GM19240 (cell line): ENCODE data around the gene PPP1R37.

Experiments used
- DNase-seq: peaks from one replicate; pipeline ENCODE4 v3.0.0; 2011; ENCODE audit warnings: low spot score; ENCODE audit not compliant: insufficient read length

PPP1R37 gene

DNA sequence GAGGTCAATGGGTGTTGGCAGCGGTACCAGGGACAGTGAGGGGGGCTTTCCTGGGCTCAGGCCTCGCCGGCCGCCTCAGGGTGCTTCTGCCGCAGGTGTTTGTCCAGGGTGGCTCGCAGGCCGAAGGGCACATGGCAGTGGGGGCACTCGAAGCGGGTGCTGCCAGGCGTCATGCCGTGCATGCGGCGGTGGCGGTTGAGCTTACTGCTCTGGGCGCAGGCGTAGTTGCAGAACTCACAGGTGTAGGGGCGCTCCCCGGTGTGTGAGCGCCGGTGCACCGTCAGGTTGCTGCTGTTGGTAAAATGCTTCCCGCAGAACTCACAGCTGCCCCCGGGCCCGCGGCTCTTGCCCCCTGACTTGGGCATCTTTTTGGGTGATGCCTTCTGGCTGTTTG, 21.4 kb upstream of the PPP1R37 start:
- no peak for DNase-seq

DNA sequence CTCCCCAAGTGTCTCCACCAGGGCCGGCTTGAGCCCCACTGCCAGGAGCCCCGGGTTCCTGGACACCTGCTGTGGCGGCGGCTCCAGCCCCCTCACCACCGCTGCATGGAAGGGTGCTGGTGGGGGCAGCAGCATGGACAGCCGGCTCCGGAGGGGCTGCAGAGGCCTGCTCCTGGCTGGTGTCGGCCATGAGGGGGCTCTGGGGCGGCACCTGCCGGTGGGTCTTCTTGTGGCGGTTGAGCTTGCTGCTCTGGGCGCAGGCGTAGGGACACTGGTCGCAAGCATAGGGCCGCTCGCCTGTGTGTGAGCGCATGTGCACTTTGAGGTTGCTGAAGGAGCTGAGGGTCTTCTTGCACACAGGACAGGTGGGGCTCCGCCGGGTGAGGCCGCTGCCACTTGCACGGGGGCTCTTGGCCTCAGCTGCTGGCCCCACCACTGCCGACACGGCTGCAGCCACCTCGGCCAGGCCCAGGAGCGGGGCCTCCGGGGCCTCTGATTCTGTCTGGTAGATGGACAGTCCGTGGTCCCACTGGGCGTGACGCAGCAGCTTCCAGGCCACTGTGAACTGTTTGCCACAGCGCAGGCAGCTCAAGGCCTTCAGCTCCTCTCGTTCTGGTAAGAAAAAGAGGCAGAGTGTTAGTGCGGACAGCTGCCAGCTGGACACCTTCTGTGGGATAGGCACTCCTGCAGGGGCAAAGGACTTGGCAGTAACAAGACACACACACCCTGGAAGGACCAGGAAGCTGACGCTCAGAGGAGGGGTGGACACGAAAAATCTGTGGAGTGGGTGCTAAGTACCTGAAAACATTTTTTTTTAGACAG, 20.8 kb upstream of the PPP1R37 start:
- DNase-seq: no peak

DNA sequence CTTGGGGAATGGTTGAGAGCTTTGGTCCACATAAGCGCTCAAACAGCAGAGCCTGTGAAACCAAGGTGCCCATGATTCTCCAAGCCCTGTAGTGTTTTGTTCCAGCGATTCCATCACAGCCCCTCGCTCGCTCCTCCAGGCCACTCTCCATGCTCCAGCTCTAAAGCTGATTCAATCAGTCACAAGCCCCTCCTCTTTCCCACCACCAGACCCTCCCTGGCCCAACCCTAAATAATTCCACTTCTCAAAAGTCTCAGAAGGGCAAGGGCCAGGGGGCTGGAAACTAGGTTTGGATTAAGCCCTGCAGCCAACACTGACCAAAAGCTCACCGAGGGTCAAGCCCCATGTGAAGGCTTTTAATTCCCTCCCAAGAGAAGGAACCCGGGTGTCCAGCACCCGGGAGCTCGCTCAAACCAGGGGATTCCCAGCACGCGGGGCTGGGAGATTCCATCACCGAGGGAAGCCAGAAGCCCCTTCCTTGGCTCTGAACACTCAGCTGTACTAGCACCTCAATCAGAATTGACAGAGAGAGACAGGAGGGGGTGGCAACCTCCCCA, 18.2 kb upstream of the PPP1R37 start:
- DNase-seq: no peak

DNA sequence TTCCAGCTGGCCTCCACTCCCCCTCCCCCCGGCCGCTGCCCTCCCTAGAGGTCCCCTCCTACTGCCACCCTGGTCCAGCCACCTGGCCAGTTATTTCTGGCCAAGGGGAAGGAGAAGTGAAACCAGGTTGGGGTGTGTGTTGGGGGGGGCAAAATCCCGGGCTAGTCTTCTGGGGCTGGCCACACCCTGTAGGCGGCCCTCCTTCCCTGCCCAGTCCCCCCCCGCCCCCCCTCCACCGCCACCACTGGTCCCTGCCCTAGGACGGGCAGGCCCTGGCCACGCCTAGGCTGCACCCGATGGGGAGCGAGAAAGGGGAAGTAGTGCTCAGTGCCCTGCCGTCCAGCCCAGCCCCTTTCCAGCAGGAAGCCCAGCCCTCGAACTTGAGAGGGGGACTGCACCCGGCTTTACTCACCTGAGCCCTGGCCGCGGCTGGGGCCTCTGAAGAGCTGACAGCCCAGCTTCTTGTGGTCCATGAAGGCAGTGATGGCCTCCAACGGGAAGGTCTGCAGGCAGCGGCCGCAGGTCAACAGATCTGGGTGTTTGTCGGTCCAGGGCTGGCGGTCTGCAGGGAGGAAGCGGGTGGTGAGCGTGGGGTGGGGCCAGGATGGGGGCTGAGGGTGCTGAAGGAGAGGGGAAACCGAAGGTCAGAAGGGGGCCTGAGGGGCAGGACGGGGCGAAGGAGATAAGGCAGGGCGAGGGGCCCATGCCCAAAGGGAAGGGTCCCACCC, 17.5 kb upstream of the PPP1R37 start:
- peak; percentile 93 for DNase-seq

DNA sequence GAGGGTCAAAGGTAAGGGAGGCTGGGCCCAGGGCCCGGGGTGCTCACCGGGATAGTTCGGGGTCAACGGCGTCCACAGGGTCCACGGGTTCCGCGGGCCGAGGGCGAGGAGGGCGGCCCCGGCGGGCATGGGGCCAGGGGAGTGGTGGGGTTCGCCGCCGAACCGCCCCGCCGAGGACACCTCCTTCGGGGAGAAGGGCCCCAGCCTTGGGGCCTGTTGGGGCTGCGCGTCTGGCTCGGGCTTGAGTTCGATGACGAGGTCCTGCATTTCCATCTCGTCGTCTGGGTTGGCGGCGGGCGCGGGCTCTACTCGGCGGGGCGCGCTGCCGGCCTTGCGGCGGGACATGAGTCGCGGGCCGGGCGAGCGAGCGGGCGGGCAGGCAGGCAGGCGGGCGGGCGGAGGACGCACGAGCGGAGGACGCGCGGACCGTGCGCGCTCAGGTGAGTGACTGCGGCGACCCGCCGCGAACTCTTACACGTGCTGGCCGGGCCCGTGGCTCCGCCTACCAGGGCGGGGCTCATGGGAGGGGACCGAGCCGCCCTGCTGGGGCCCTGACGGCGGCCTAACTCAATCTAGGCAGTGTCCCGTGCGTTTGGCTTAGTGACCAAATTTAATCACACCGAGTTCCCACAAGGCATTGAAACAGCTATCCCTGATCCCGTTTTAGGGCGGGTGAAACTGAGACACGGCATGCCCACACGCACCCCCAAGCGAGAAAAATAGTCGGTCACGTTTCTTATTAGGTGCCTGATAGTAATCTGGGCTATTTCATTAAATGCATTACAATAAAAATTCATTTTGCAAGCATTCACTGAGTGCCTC, 16.7 kb upstream of the PPP1R37 start, which contains the start of gene ZNF296:
Gene ZNF296 (minus strand): TSS at position 450 of the 822 bp plus-strand sequence. CDS start 105 bp downstream, at position 345.
- DNase-seq: peak; percentile 84

DNA sequence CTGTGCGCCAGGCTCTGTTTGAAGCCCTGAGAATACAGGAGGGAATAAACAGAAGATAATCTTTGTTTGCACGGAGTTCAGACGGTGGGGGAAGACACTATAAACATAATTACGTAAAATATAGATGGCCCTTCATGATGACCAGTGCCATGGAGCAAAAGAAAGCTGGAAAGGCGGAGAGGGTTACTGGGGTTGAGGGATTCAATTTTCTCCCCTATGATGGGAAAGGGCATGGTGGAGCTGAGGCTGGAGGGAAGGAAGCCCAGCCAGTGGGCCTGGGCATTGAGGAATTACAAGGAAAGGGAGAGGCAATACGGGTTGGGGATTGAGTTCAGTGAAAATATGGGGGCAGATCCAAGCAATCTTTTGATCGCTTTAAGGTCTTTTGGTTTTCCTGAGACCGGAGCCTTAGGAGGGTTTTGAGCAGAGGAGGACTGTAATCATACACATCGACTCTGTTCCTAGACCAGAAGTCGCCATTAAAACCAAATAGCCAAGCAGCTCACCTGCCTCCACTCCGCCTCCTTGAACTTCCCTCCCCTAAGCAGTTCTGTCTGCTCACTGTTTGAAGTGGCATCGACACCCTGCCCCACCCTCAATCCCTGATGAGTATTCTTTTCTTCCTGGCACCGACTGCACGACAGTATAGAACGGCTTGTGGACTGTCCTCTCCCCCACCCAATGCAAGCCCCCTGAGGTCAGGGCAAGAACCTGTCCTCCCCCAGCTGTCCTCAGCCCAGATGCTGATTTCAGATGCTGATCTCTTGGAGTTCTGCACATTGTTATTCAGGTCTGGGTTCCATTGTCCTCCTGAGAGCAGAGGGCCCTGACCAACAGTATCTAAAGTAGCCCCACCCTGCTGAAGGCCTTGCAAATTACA, 15.9 kb upstream of the PPP1R37 start:
- no peak for DNase-seq

DNA sequence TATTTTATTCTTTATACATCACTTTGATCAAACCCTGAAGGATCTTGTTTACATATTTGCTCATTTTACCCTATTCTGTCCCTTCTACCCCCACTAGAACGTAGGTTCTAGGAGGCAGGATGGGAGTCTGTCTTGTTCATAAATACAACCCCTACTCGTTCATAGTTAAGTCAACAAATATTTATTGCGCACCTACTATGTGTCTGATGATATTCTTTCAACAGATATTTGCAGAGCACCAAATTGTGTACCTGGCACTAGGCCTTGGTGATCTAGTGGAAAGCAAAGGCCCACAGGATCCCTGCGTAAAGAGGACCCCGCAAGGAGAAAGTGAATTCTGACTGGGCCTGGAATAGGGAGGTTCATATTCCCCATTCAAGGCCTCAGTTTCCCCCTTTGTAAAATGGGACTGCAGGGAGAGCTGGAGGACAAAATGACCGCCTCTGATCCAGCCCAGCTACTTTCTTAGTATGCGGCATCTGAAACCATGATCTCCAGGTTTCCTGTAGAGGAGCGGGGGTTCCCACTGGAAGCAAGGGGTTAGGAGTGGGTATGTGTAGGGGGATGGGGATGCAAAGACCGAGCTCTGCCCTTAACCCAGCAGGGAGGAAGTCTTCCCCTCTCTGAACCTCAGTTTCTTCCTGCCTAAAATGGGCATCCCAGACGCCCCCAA, 14.5 kb upstream of the PPP1R37 start:
- DNase-seq: no peak

DNA sequence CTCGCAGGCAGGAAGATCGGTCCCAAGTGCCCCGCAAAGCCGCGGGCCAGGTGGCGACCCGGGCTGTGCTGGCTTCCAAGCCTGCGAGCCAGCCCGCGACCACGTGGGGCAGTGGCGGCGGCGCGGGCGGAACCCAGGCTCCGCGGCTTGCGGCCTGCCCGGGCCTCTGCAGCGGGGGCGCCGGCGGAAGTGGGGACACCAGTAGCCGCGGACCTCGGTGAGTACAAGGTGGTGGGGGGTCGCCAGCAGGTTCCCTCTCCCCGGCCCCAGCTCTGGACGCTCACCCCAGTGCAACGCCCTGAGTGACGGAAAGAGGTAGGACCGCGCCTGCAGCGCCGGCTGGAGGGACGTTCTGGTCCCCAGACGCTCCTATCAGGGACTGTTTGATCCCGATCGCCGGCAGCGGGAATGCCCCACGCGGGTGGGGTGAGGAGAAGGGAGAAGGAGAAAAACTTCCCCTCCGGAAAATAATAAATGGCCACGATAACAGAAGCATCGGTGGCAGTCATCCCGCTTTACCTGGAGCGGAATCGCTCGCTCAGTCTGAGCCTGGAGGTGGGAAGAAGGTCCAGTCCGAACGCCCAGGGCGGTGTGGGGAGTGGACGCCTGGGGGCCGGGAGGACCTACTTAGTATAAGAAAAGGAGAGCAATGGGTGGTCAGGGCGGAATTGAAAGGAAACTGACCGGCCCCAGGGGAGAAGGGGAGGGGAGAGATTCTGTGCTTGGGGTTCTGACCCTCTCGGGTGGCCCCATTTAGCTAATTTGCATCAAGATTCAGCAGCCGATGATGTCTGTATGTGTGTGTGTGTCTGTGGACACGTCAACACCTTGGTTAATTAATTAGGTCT, 13.7 kb upstream of the PPP1R37 start, which contains the start of gene GEMIN7:
Gene GEMIN7 (plus strand): TSS at position 198 of the 848 bp plus-strand sequence. CDS start 10,855 bp downstream, outside the sequence.
- peak; percentile 65 for DNase-seq

DNA sequence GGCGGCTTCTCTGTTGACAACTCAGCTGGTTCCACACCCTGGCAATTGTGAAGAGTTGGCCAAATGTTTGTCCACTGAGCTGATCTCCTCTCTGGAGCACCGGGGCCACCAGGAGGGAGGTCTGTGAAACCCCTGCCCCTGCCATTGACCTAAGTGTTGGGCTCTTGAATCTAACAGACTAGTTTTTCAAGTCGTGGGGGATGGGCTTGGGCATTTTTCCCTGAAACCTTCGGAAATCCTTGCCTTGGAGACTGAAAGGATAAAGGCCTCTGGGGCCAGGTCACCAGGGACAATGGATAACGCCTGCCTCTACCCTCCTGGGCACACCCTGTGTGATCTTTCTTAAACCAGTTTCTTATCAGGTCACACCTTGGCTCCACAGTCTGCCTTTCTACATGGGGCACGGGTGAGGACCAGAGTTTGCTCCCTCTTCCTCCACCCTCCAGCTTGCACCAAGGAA, 13.0 kb upstream of the PPP1R37 start:
- DNase-seq: no peak

DNA sequence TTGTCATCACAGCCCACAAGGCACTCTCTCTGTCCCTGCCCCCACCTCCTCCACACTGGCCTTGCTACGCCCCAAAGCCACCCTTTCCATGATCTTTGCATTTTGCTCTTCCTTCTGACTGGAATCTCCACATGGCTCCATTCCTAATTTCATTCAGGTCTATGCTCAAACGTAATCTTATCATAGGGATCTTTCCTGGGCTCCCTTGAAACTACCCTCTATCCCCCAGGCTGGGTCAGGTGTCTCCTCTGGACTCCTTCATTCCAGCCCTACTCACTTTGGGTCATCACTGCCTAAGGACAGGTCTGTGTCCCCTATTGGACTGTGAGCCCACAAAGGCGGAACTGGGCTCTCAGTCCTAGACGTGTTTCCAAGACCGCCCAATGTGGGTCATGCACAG, 10.8 kb upstream of the PPP1R37 start:
- no peak for DNase-seq

DNA sequence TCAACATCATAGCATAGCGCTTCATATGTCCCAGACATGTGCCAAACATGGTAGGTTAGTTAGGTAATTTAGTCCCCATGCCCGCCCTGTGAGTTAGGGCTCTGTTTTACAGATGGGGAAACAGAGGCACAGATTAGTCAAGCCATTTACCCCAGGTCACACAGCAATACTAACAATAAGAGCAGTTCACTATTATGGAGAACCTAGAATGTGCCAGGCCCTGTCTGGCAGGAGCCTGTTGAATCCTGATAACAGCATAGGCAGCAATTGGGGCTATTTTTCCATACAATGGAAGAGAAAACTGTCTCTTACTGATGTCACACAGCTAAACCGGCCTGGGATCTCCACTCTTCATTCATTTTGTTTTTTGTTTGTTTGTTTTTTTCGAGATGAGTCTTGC, 6.5 kb upstream of the PPP1R37 start:
- DNase-seq: no peak

DNA sequence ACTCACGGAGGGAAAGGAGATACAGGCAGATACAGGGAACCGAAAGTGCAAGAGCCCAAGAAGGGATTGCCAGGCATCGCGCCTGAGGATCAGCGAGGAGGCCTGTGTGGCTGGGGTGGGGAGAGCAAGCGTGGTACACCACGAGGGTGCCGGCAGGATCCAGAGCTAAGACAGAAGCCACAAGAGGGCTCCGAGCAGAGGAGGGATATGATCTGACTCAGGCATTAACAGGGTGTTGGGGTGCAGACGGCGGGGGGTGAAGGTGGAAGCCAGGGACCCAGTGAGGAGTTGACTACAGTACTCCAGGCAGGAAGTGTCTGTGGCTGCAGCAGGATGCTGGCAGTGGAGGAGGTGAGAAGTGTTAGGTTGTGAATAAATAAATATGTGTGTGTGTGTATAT, 5.4 kb upstream of the PPP1R37 start:
- no peak for DNase-seq

DNA sequence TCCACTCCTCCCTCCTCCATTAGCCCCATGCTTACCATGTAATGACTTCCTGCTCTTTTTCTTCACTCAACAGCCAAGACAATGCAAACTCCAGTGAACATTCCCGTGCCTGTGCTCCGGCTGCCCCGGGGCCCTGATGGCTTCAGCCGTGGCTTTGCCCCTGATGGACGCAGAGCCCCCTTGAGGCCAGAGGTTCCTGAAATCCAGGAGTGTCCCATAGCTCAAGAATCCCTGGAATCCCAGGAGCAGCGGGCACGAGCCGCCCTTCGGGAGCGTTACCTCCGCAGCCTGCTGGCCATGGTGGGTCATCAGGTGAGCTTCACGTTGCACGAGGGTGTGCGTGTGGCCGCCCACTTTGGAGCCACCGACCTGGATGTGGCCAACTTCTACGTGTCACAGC, 2.9 kb upstream of the PPP1R37 start:
- no peak for DNase-seq

DNA sequence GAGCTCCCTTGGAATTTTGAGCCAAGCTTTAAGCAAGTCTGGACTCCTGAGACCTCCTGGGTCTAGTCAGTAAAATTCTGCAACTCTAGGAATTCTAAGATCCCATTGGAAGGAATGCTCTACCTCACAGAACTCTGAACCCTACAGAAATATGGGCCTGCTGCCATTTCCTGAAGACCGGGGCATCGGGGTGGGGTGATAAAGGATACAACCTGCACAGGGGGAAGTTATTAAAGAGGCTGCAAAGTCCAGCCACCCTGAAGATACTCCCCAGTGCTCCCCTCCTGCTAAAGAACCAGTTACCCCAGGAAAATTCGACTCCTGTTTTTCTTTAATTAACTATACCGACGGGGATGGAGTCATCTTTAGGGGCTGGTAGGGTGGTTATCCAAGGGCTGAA, 2.4 kb upstream of the PPP1R37 start:
- DNase-seq: no peak

DNA sequence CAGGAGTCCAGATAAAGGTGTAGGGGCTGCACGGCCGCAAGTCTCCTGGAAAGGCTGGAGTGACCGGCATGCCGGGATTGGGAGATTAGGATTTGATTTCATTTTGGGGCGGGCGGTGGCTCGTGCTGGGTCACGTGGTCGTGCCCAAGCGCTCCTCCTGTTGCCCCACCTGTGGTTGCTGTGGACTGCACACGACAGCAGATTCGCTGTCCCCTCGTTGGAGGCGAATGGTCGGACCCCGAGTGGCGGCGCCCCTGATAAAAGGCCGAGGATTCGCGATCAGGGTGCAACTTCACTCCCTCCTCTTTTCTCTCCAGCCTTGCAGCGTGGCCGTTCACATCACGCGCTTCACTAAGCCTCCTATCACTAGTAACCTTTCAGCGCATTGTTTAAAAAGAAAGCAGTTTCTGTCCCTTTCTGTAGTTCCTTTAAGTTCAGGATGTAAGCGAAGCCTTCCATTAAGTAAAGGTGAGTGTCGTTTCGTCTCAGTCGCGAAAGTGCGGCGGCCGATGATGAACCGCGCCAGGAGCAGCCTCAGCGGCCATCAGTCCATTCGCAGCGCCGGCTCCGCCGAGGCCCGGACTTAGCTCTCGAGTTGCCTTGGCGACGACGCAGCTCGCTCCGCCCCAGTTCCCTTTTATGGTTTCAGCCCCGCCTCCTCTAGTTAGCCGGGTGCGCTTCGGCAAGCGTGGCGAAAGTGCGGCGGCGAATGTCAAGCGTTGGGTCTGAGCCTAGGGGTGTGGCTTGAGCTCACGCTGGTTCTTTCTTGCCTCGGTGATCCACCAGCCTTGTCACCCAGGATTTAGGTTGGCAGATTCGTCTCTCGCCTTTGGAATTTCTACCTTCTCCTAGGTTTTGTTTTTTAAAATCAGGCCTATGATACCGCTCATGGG, 1.7 kb upstream of the PPP1R37 start:
- DNase-seq: peak; percentile 88

DNA sequence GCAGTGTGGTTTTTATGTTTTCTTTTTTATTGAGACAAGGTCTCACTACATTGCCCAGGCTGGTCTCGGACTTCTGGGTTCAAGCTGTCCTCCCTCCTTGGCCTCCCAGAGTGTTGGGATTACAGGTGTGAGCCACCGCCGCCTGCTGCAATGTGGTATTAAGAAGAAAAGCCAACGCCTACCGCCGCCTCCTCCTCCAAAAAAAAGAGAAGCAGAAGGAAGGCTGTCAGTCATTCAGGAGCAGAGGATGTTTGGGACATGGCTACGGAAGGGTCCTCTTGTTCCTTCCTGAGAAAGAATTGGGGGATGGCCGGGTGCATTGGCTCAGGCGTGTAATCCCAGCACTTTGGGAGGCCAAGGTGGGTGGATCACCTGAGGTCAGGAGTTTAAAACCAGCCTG, 1.2 kb downstream of the PPP1R37 start:
- no peak for DNase-seq

DNA sequence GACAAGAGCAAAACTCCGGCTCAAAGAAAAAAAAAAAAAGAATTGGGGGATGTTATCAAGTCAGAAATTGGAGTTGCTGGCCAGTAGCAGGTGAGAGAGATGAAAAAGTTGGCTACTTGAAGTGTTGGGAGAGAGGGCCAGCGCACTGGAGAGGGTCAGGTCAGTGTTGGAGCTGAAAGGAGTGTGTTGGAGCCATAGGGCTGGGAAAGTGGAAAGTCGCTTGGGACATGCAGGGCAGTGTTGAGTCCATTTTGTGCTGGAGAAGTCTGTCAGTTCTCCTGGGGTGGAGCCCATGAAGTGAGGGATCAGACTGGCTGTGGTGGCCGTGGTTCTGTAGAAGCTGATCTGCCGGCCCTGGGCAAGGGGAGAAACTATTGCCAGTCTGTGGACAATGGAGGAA, 1.7 kb downstream of the PPP1R37 start:
- no peak for DNase-seq
